Measurements from ENCODE around the gene OLR1. TPM values are rescaled to one million over a fixed set of nuclear protein-coding genes. Genes with fewer than 3 reads are reported as not detected.

The OLR1 gene
- total and polyA plus RNA-seq, 2 of the 4 experiments (the other 2 are of a cell fraction), result 3.2 to 4.1 TPM

GRCh38 chr12:10213168-10214135, 41.5 kb upstream of the OLR1 start (continued):
- no peak for TF ChIP-seq ELK1 (IDR thresholded peaks at IDR 0.05; ENCODE audit: borderline replicate concordance, low read depth, low read length)
- no peak for TF ChIP-seq BHLHE40 (IDR thresholded peaks at IDR 0.05; ENCODE audit: low read depth, low read length)
- no peak for TF ChIP-seq RCOR1 (IDR thresholded peaks at IDR 0.05; ENCODE audit: insufficient replicate concordance, low read length)
- peak; percentile 63; the same call in 1 of the 2 replicates for TF ChIP-seq FOS (IDR thresholded peaks at IDR 0.05; ENCODE audit: low read depth, low read length)

Data from IMR-90 (cell line).